SIG-M5 treated with dmso at 0.1 percent for 504 hours (cell line): ENCODE results near the gene ZNF277.

Experiments used
- DNase-seq: peaks from one replicate; lab custom pipeline; 2025; ENCODE audit not compliant: unreplicated experiment; lab: John Stamatoyannopoulos, UW

ZNF277 gene

GRCh38 chr7:112184455-112184854 is 22.0 kb upstream of the ZNF277 start:
- no peak for DNase-seq

- no peak for DNase-seq
Observed at GRCh38 chr7:112185005-112185834, 21.3 kb upstream of the ZNF277 start.

GRCh38 chr7:112186300-112186699 is 20.2 kb upstream of the ZNF277 start:
- no peak for DNase-seq

GRCh38 chr7:112188257-112188656 is 18.2 kb upstream of the ZNF277 start:
- DNase-seq, result no peak

GRCh38 chr7:112189691-112190090 is 16.8 kb upstream of the ZNF277 start:
- no peak for DNase-seq

- no peak for DNase-seq
Observed at GRCh38 chr7:112190120-112190519, 16.4 kb upstream of the ZNF277 start.

GRCh38 chr7:112192236-112193154 is 14.0 kb upstream of the ZNF277 start:
- DNase-seq, result no peak

GRCh38 chr7:112193915-112194502 is 12.5 kb upstream of the ZNF277 start:
- DNase-seq, result no peak

GRCh38 chr7:112195717-112196116 is 10.8 kb upstream of the ZNF277 start:
- no peak for DNase-seq

GRCh38 chr7:112197322-112197721 is 9.2 kb upstream of the ZNF277 start:
- no peak for DNase-seq

- DNase-seq, result no peak
Observed at GRCh38 chr7:112199035-112199655, 7.3 kb upstream of the ZNF277 start.

GRCh38 chr7:112199672-112200071 is 6.8 kb upstream of the ZNF277 start:
- DNase-seq, result no peak

GRCh38 chr7:112201411-112201810 is 5.1 kb upstream of the ZNF277 start:
- DNase-seq, result no peak

GRCh38 chr7:112201839-112202238 is 4.7 kb upstream of the ZNF277 start:
- DNase-seq, result no peak

- DNase-seq, result no peak
Observed at GRCh38 chr7:112202816-112203215, 3.7 kb upstream of the ZNF277 start.

GRCh38 chr7:112203365-112203739 is 3.1 kb upstream of the ZNF277 start:
- DNase-seq, result no peak

- DNase-seq, result peak; percentile 50
Observed at GRCh38 chr7:112204499-112205342, 1.8 kb upstream of the ZNF277 start.

- DNase-seq, result peak; percentile 33
Observed at GRCh38 chr7:112205343-112206237, 905 bp upstream of the ZNF277 start.

GRCh38 chr7:112206991-112207592 is 597 bp downstream of the ZNF277 start:
- no peak for DNase-seq
